ENCODE results near the gene PTPRD.

Gene PTPRD

GRCh38 chr9:8730618-8731017 is 1882.2 kb downstream of the PTPRD start:
- DNase-seq (ENCODE audit: extremely low spot score), result no peak
- ChIA-PET CTCF (interaction anchor here (1.0 to 3.5 kb wide), 2 partner anchors 11 to 14 kb away, joined by 3 to 13 read pairs; no protein-coding TSS in a partner anchor), POLR2A (no interaction called here)
- TF ChIP-seq, protein P1, sequence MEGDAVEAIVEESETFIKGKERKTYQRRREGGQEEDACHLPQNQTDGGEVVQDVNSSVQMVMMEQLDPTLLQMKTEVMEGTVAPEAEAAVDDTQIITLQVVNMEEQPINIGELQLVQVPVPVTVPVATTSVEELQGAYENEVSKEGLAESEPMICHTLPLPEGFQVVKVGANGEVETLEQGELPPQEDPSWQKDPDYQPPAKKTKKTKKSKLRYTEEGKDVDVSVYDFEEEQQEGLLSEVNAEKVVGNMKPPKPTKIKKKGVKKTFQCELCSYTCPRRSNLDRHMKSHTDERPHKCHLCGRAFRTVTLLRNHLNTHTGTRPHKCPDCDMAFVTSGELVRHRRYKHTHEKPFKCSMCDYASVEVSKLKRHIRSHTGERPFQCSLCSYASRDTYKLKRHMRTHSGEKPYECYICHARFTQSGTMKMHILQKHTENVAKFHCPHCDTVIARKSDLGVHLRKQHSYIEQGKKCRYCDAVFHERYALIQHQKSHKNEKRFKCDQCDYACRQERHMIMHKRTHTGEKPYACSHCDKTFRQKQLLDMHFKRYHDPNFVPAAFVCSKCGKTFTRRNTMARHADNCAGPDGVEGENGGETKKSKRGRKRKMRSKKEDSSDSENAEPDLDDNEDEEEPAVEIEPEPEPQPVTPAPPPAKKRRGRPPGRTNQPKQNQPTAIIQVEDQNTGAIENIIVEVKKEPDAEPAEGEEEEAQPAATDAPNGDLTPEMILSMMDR (IDR thresholded peaks at IDR 0.05; ENCODE audit: control extremely low read depth, extremely low read depth, low read depth, missing control alignments), result no peak

- ChIA-PET CTCF (no interaction called here), POLR2A (no interaction called here)
- TF ChIP-seq, protein P1 (IDR thresholded peaks at IDR 0.05; ENCODE audit: control extremely low read depth, extremely low read depth, low read depth, missing control alignments), result no peak
- DNase-seq (ENCODE audit: extremely low spot score), result no peak
Observed at GRCh38 chr9:8728910-8729309, 1883.9 kb downstream of the PTPRD start.

DNA sequence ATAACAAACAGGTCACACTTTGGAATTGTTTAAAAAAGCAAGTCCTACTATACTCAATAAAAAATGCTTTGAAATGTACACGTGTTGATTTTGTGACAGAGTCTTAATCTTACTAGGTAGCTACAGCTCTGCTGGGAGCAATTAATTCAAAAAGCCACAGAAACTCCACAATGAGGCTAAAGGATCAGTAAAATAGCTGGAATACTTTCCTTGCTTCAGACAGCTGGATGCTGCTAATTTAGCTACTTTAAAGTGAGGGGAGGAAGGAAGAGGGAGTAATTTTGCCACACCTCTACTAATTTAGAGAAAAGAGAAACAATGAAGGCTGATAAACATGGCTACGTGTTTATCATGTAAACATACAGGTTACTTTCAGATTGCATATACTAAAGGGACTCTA is 1885.6 kb downstream of the PTPRD start:
- TF ChIP-seq, protein P1 (IDR thresholded peaks at IDR 0.05; ENCODE audit: control extremely low read depth, extremely low read depth, low read depth, missing control alignments), result no peak
- POLR2A ChIA-PET, result no interaction called here
- CTCF ChIA-PET, result no interaction called here
- DNase-seq (ENCODE audit: extremely low spot score), result no peak

- CTCF ChIA-PET, result no interaction called here
- TF ChIP-seq, protein P1 (IDR thresholded peaks at IDR 0.05; ENCODE audit: control extremely low read depth, extremely low read depth, low read depth, missing control alignments), result no peak
- POLR2A ChIA-PET, result interaction anchor here (0.6 kb wide), 1 partner anchor 14 kb away, joined by 4 read pairs; no protein-coding TSS in a partner anchor
Observed at GRCh38 chr9:8726692-8727091, 1886.1 kb downstream of the PTPRD start.

GRCh38 chr9:8725635-8726034 is 1887.2 kb downstream of the PTPRD start:
- POLR2A ChIA-PET, result no interaction called here
- no peak for DNase-seq (ENCODE audit: extremely low spot score)
- CTCF ChIA-PET, result no interaction called here
- TF ChIP-seq, protein P1 (IDR thresholded peaks at IDR 0.05; ENCODE audit: control extremely low read depth, extremely low read depth, low read depth, missing control alignments), result no peak

More at GRCh38 chr9:8726692-8727091, 1886.1 kb downstream of the PTPRD start:
- DNase-seq (ENCODE audit: extremely low spot score), result no peak

DNA sequence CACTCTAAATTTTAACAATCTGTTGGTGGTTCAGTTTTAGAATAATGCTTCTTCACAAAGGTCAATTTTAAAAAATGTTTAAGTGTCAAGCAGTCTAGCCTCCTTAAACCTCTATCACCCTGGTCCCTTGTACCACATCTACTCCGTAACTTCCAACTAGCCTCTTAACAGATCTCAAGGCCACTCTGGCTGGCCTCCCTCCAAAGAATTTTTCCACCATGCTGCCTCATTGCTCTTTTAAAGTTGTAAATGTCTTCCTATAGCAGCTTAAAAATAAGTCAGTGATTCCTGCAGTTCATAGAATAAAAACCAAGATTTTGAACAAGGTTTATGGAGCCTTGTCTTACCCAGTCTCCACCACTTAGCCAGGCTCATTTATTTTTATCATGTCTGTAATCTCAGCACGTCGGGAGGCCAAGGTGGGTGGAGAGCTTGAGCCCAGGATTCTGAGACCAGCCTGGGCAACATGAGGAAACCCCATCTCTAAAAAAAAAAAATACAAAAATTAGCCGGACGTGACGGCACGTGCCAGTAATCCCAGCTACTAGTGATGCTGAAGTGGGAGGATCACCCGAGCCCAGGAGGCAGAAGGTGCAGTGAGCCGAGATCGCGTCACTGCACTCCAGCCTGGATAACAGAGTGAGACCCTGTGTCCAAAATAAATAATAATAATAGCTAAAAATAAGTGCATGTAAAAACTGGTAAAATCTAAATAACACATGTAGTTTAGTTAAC is 1888.4 kb downstream of the PTPRD start:
- DNase-seq (ENCODE audit: extremely low spot score), result no peak
- ChIA-PET CTCF (interaction anchor here (2.0 kb wide), 1 partner anchor 9 kb away, joined by 4 read pairs; no protein-coding TSS in a partner anchor), POLR2A (no interaction called here)
- TF ChIP-seq, protein P1 (IDR thresholded peaks at IDR 0.05; ENCODE audit: control extremely low read depth, extremely low read depth, low read depth, missing control alignments), result no peak
